HepG2 (cell line): ENCODE results near the gene CCDC77. TPM values are rescaled to one million over a fixed set of nuclear protein-coding genes. Genes with fewer than 3 reads are reported as not detected.

Experiments used
- ATF7 ChIP-seq, 2 experiments: fragments of 450-650 bp in 1 of 2; sonication (generic) in 1 of 2; formaldehyde crosslinking in 1 of 2; IDR thresholded peaks; 2 replicates each; pipeline versions ENCODE4 v1.4.0 to v1.6.1; 2016 to 2020; ENCODE audit warnings: antibody characterized with exemption in 1 of 2, mild to moderate bottlenecking in 1 of 2, missing genetic modification reagents in 1 of 2
- CCDC6 ChIP-seq: sonication (generic); formaldehyde crosslinking; IDR thresholded peaks from 2 replicates; pipeline ENCODE4 v1.8.1; 2022; ENCODE audit warnings: mild to moderate bottlenecking, missing genetic modification reagents, moderate library complexity
- DMAP1 ChIP-seq: IDR thresholded peaks from 2 replicates; pipeline ENCODE4 v1.6.1; 2016
- FLYWCH1 ChIP-seq: sonication (generic); formaldehyde crosslinking; IDR thresholded peaks from 2 replicates; pipeline ENCODE4 v1.8.1; 2023; ENCODE audit warnings: mild to moderate bottlenecking, missing genetic modification reagents
- NR2F2 ChIP-seq: IDR thresholded peaks from 2 replicates; pipeline ENCODE4 v1.6.1; 2012; ENCODE audit warnings: low read depth, inconsistent platforms, borderline replicate concordance
- SP5 ChIP-seq: IDR thresholded peaks from 2 replicates; pipeline ENCODE4 v1.6.1; 2016; ENCODE audit warnings: low read depth, borderline replicate concordance
- WIZ ChIP-seq: sonication (generic); formaldehyde crosslinking; IDR thresholded peaks from 2 replicates; pipeline ENCODE4 v1.5.1; 2020; ENCODE audit warnings: mild to moderate bottlenecking, missing genetic modification reagents
- ZNF30 ChIP-seq: sonication (generic); formaldehyde crosslinking; IDR thresholded peaks from 2 replicates; pipeline ENCODE4 v1.5.0; 2020; ENCODE audit warnings: mild to moderate bottlenecking, missing genetic modification reagents
- ZNF317 ChIP-seq: sonication (generic); formaldehyde crosslinking; IDR thresholded peaks from 2 replicates; pipeline ENCODE4 v1.5.0; 2020; ENCODE audit warnings: mild to moderate bottlenecking, missing genetic modification reagents
- ZNF367 ChIP-seq: sonication (generic); formaldehyde crosslinking; IDR thresholded peaks from 2 replicates; pipeline ENCODE4 v1.4.0; 2020; ENCODE audit warnings: missing genetic modification reagents, borderline replicate concordance
- ZSCAN30 ChIP-seq: sonication (generic); formaldehyde crosslinking; IDR thresholded peaks from 2 replicates; pipeline ENCODE4 v1.5.0; 2020; ENCODE audit warnings: mild to moderate bottlenecking, missing genetic modification reagents
- polyA plus RNA-seq, 8 experiments: library from polyadenylated mRNA; depleted of rRNA in 3 of 8; stranded (reverse) in 7 of 8; unstranded in 1 of 8; fragments of >200 nt; fragmentation: Illumina TruSeq in 4 of 8; extraction: Trizol in 4 of 8; gene quantifications; 2 replicates each; pipeline versions ENCODE4 v1.2.1 to v1.2.3, GENCODE V29; 2011 to 2016; ENCODE audit warnings: low read depth in 4 of 8, missing spikeins in 1 of 8, mixed read lengths in 1 of 8; ENCODE audit not compliant: insufficient read depth in 1 of 8
- total RNA-seq, 5 experiments: library from RNA; depleted of rRNA; stranded (reverse); fragments of >200 nt; fragmentation: Illumina TruSeq; extraction: Trizol; gene quantifications; 2 replicates each; pipeline ENCODE4 v1.2.3, GENCODE V29; 2016; ENCODE audit warnings: low read depth in 1 of 5
- TF ChIP-seq, protein P1 (sequence below): sonication (generic); formaldehyde crosslinking; IDR thresholded peaks from 2 replicates; pipeline ENCODE4 v1.4.0; 2020; ENCODE audit warnings: mild to moderate bottlenecking, missing genetic modification reagents
- TF ChIP-seq, protein P2 (sequence below): sonication (generic); formaldehyde crosslinking; IDR thresholded peaks from 2 replicates; pipeline ENCODE4 v1.9.0; 2021; ENCODE audit warnings: missing genetic modification reagents, mild to moderate bottlenecking, borderline replicate concordance
- TF ChIP-seq, protein P3 (sequence below): sonication (generic); formaldehyde crosslinking; conservative IDR thresholded peaks from 2 replicates; pipeline ENCODE4 v1.4.0; 2020; ENCODE audit warnings: missing genetic modification reagents
- TF ChIP-seq, protein P4 (sequence below): IDR thresholded peaks from 2 replicates; pipeline ENCODE4 v1.6.1; 2016; ENCODE audit warnings: low read depth, control low read depth

Gene CCDC77
- total and polyA plus RNA-seq, 2 of the 13 experiments (the other 11 are each of a cell fraction or from before 2014, with no cell fraction given): 6.4 to 16.4 TPM

DNA sequence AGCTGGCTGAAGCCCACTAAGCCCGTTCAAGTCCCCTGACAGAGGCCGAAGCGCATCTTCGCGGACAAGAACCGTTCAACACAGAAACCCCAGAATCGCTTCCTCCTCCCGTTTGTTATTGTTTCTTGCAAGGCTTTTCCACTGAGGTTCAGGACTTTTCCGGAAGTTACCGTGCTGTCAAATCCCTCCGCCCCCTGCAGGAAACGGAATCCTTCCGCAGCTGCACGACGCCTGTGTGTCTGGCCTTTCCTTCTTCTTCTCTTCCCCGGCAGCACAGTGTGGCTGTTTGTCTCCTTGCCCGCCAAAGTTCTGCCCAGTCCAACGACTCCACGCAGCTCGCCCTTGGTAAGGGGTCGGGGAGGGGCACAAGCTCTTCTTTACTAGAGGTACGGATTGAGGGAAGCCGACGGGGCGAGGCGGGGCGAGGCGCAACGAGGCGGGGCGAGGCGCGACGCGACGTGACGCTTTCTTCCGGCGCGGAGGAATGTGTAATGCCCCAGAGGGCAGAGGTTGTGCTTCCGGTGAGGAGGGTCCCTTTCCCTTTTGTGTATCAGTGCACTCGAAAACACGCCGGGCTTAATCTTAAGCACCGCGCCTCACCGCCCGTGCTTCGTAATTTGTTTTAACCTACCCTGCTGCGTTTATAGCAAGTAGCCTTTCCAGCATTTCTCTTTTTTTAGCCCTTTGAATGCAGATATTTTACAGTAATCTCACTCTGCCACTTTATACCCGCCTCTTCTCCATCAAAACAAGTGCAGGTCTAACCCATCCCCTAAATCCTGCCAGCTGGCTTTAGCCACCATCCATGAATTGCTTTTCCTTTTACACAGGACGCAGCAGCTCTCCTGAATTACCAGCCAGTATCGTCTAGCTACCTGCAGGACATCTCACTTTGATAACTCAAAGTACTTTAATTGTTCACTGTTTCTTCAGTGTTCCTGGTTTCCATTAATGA lies 12.0 kb upstream of the CCDC77 start, which contains the start of gene KDM5A (continued):
- TF ChIP-seq, protein P1, sequence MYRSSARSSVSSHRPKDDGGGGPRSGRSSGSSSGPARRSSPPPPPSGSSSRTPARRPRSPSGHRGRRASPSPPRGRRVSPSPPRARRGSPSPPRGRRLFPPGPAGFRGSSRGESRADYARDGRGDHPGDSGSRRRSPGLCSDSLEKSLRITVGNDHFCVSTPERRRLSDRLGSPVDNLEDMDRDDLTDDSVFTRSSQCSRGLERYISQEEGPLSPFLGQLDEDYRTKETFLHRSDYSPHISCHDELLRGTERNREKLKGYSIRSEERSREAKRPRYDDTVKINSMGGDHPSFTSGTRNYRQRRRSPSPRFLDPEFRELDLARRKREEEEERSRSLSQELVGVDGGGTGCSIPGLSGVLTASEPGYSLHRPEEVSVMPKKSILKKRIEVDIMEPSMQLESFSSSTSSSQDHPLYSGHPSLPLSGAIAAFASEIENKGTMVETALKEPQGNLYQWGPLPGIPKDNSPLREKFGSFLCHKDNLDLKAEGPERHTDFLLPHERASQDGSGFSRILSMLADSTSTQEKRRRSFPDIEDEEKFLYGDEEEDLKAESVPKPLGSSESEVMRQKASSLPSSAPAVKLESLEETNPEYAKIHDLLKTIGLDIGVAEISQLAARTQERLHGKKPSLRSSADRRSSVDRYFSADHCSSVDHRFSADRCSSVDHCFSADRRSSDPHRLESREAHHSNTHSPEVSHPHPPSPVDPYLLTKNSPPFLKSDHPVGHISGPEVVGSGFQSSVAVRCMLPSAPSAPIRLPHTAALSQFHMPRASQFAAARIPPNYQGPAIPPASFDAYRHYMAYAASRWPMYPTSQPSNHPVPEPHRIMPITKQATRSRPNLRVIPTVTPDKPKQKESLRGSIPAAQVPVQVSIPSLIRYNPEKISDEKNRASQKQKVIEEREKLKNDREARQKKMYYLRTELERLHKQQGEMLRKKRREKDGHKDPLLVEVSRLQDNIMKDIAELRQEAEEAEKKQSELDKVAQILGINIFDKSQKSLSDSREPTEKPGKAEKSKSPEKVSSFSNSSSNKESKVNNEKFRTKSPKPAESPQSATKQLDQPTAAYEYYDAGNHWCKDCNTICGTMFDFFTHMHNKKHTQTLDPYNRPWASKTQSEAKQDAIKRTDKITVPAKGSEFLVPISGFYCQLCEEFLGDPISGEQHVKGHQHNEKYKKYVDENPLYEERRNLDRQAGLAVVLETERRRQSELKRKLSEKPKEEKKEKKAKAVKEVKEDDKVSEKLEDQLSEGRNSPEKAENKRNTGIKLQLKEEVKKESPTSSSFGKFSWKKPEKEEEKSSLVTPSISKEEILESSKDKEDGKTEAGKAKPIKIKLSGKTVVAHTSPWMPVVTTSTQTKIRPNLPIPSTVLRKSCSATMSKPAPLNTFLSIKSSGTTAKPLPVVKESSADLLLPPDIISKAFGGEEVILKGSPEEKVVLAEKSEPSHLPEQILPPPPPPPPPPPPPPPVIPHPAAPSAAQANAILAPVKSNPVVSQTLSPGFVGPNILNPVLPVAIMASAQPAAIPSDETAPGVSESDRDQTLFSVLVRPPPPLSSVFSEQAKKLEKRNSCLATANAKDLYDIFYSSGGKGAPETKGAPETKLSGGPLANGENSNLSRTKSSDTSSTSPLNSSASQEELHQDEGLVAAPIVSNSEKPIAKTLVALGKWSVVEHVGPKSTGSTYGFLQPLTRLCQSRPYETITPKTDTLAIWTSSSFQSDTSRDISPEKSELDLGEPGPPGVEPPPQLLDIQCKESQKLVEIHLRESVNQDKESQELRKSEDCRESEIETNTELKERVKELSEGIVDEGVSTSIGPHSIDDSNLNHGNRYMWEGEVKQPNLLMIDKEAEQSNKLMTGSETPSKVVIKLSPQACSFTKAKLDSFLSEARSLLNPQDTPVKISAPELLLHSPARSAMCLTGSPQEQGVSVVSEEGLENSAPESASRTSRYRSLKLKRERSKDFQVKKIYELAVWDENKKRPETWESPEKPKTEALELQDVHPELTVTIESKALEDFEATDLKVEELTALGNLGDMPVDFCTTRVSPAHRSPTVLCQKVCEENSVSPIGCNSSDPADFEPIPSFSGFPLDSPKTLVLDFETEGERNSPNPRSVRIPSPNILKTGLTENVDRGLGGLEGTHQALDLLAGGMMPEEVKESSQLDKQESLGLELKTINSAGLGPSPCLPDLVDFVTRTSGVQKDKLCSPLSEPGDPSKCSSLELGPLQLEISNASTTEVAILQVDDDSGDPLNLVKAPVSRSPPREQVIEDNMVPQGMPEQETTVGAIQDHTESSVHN (CRISPR knock-in tag): no peak
- TF ChIP-seq ZNF317 (peak; percentile 84), NR2F2 (no peak), ATF7 (IDR thresholded peaks at IDR 0.05) (no peak), ATF7 (CRISPR knock-in tag; IDR thresholded peaks at IDR 0.05) (no peak), ZSCAN30 (CRISPR knock-in tag) (no peak), WIZ (0 out of 2 replicates have a peak, but pooled peaks have one; percentile 34), DMAP1 (CRISPR knock-in tag) (peak; percentile 97), ZNF367 (CRISPR knock-in tag) (no peak), ZNF30 (CRISPR knock-in tag) (no peak), CCDC6 (CRISPR knock-in tag) (no peak), FLYWCH1 (CRISPR knock-in tag) (no peak), SP5 (CRISPR knock-in tag) (no peak; the same call in none of the 2 replicates)
- TF ChIP-seq, protein P2, sequence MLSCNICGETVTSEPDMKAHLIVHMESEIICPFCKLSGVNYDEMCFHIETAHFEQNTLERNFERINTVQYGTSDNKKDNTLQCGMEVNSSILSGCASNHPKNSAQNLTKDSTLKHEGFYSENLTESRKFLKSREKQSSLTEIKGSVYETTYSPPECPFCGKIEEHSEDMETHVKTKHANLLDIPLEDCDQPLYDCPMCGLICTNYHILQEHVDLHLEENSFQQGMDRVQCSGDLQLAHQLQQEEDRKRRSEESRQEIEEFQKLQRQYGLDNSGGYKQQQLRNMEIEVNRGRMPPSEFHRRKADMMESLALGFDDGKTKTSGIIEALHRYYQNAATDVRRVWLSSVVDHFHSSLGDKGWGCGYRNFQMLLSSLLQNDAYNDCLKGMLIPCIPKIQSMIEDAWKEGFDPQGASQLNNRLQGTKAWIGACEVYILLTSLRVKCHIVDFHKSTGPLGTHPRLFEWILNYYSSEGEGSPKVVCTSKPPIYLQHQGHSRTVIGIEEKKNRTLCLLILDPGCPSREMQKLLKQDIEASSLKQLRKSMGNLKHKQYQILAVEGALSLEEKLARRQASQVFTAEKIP (CRISPR knock-in tag): no peak
- TF ChIP-seq, protein P3, sequence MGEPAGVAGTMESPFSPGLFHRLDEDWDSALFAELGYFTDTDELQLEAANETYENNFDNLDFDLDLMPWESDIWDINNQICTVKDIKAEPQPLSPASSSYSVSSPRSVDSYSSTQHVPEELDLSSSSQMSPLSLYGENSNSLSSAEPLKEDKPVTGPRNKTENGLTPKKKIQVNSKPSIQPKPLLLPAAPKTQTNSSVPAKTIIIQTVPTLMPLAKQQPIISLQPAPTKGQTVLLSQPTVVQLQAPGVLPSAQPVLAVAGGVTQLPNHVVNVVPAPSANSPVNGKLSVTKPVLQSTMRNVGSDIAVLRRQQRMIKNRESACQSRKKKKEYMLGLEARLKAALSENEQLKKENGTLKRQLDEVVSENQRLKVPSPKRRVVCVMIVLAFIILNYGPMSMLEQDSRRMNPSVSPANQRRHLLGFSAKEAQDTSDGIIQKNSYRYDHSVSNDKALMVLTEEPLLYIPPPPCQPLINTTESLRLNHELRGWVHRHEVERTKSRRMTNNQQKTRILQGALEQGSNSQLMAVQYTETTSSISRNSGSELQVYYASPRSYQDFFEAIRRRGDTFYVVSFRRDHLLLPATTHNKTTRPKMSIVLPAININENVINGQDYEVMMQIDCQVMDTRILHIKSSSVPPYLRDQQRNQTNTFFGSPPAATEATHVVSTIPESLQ: no peak
- TF ChIP-seq, protein P4, sequence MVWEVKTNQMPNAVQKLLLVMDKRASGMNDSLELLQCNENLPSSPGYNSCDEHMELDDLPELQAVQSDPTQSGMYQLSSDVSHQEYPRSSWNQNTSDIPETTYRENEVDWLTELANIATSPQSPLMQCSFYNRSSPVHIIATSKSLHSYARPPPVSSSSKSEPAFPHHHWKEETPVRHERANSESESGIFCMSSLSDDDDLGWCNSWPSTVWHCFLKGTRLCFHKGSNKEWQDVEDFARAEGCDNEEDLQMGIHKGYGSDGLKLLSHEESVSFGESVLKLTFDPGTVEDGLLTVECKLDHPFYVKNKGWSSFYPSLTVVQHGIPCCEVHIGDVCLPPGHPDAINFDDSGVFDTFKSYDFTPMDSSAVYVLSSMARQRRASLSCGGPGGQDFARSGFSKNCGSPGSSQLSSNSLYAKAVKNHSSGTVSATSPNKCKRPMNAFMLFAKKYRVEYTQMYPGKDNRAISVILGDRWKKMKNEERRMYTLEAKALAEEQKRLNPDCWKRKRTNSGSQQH: peak; percentile 85; the same call in 1 of the 2 replicates
